Tibial nerve (tissue), 3 donors: ENCODE data around the gene CDH19.

Experiments
- CTCF ChIP-seq, 5 experiments: fragments of 200-600 bp in 3 of 5; fragments of 450-650 bp in 2 of 5; sonication (generic) in 3 of 5; IDR thresholded peaks; one replicate each; pipeline ENCODE4 v1.5.1; 2016 to 2019; ENCODE audit warnings: antibody characterized with exemption in 5 of 5, mild to moderate bottlenecking in 3 of 5, moderate library complexity in 2 of 5
- POLR2A ChIP-seq, 2 donors: fragments of 450-650 bp; IDR thresholded peaks; one replicate each; pipeline ENCODE4 v1.6.1; 2017; ENCODE audit warnings: antibody characterized with exemption in 2 of 2, mild to moderate bottlenecking in 2 of 2, moderate library complexity in 2 of 2

GRCh38 chr18:66587430-66587829 lies 16.5 kb downstream of the CDH19 start:
- TF ChIP-seq CTCF (IDR thresholded peaks at IDR 0.05) (no peak), POLR2A (IDR thresholded peaks at IDR 0.05) (no peak)
